T-helper 2 cell treated with Interferon-gamma antibody and Interleukin-4, amounts not matched to agents 5 μg/mL and 100 μg/mL, for 36 hours (primary cell): ENCODE measurements around the gene SYT9.

Experiments used
- DNase-seq: peaks from one replicate; pipeline ENCODE4 v3.0.0; 2021; ENCODE audit warnings: low spot score
- H3K27ac Mint-ChIP-seq: one replicate; pipeline ENCODE4 v1.8.0; 2021; ENCODE audit warnings: mild to moderate bottlenecking, mixed read lengths
- H3K27me3 Mint-ChIP-seq: one replicate; pipeline ENCODE4 v1.8.0; 2021; ENCODE audit warnings: low read depth, mixed read lengths
- H3K36me3 Mint-ChIP-seq: one replicate; pipeline ENCODE4 v1.8.0; 2021; ENCODE audit warnings: low read depth, mixed read lengths
- H3K4me1 Mint-ChIP-seq: one replicate; pipeline ENCODE4 v1.8.0; 2021; ENCODE audit warnings: low read depth, mixed read lengths
- H3K4me3 Mint-ChIP-seq: one replicate; pipeline ENCODE4 v1.8.0; 2022; ENCODE audit warnings: mild to moderate bottlenecking, moderate library complexity, mixed read lengths
- H3K9me3 Mint-ChIP-seq: one replicate; pipeline ENCODE4 v1.8.0; 2021; ENCODE audit warnings: mixed read lengths

SYT9 gene

DNA sequence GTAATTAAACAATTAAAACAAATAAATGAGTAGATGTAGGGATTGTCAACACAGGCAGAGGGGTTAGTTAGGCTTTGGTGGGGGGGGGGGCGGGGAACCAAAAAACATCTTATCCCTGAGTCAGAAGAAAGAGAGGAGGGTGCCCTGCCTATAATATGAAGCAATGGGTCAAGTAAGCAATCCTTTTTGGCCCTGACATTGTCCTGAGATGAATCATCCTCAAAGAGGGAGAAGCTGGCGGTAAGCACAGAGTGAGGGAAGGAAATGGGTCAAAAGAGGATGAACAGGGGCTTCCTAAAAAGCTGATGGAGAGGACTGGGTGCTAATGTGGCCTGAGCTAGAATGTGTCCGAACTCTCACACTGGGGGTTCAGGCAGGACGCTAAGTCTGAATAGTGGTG, 238.3 kb downstream of the SYT9 start:
- DNase-seq = no peak
- Mint-ChIP-seq H3K36me3 (no peaks in the 10 kb centered on the region), H3K27ac (no peak overlapping the region), H3K9me3 (no peaks in the 10 kb centered on the region), H3K4me1 (no peaks in the 10 kb centered on the region), H3K27me3 (peaks cover 2% of the 10 kb centered on the region), H3K4me3 (no peak overlapping the region)

- peaks cover 2% of the 10 kb centered on the region for H3K27me3 Mint-ChIP-seq
- no peak overlapping the region for H3K27ac Mint-ChIP-seq
- no peak for DNase-seq
Measured at GRCh38 chr11:7490535-7490934, 238.8 kb downstream of the SYT9 start.

DNA sequence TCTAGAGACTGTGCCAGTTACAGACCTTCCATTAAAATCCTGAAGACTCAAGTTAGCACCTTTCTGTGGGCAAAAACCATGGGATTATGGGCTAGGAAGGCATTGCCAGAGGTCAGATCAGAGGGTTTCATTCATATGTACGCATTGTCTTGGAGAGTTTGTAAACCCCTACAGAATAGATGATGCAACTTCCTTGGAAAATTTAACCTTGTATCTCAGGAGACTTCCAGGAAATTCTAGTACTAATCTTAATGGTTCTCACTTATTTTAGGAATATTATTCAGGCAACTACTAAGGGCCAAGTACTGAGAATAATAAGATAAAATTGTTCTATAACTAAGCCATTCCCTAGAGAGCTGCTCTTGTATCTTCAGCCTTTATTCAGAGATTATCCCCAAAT, 240.5 kb downstream of the SYT9 start:
- no peaks in the 10 kb centered on the region for H3K9me3 Mint-ChIP-seq
- no peak overlapping the region for H3K27ac Mint-ChIP-seq
- peaks cover 2% of the 10 kb centered on the region for H3K27me3 Mint-ChIP-seq
- no peaks in the 10 kb centered on the region for H3K36me3 Mint-ChIP-seq
- peaks cover 3% of the 10 kb centered on the region for H3K4me1 Mint-ChIP-seq
- no peak overlapping the region for H3K4me3 Mint-ChIP-seq
- DNase-seq = no peak

More at GRCh38 chr11:7490535-7490934, 238.8 kb downstream of the SYT9 start:
- Mint-ChIP-seq H3K4me3 (no peak overlapping the region), H3K4me1 (no peaks in the 10 kb centered on the region), H3K36me3 (no peaks in the 10 kb centered on the region), H3K9me3 (no peaks in the 10 kb centered on the region)

- no peak for DNase-seq
- H3K36me3 Mint-ChIP-seq = no peaks in the 10 kb centered on the region
- H3K27ac Mint-ChIP-seq = no peak overlapping the region
- H3K27me3 Mint-ChIP-seq = peaks cover 5% of the 10 kb centered on the region
- H3K9me3 Mint-ChIP-seq = no peaks in the 10 kb centered on the region
- H3K4me1 Mint-ChIP-seq = peaks cover 3% of the 10 kb centered on the region
- H3K4me3 Mint-ChIP-seq = no peak overlapping the region
Measured at GRCh38 chr11:7493670-7494069, 242.0 kb downstream of the SYT9 start.

DNA sequence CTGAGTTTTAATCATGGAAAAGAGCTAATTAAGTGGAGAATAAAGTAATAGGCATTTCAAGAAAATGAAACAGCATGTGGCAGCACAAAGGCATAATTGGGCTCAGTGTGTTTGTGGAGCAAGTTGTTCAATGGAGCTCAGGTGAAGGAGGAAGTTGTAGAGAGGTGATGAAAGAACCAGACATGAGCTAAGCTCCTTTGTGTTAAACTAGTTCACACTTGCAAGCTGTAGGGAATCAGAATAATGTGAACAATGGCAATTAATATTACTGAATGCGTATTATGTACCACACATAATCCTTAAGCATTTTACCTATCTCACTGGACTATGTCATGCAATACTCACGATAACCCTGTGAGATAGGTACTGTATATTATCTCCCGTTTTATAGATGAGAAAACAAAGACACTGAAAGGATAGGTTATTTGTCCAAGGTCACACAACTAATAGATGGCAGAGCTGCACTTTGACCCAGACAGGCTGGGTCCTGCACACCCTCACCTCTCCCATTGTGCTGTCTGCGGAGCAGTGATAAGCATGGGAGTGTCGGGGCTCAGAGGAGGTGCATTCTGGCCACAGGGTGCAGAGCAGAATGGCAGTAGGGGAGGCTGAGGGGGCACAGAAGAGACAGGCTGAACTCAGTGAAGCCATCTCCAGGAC, 242.5 kb downstream of the SYT9 start:
- Mint-ChIP-seq H3K36me3 (no peaks in the 10 kb centered on the region), H3K27me3 (peaks cover 5% of the 10 kb centered on the region), H3K4me3 (no peak overlapping the region), H3K4me1 (peaks cover 3% of the 10 kb centered on the region), H3K27ac (no peak overlapping the region), H3K9me3 (no peaks in the 10 kb centered on the region)
- DNase-seq = no peak

DNA sequence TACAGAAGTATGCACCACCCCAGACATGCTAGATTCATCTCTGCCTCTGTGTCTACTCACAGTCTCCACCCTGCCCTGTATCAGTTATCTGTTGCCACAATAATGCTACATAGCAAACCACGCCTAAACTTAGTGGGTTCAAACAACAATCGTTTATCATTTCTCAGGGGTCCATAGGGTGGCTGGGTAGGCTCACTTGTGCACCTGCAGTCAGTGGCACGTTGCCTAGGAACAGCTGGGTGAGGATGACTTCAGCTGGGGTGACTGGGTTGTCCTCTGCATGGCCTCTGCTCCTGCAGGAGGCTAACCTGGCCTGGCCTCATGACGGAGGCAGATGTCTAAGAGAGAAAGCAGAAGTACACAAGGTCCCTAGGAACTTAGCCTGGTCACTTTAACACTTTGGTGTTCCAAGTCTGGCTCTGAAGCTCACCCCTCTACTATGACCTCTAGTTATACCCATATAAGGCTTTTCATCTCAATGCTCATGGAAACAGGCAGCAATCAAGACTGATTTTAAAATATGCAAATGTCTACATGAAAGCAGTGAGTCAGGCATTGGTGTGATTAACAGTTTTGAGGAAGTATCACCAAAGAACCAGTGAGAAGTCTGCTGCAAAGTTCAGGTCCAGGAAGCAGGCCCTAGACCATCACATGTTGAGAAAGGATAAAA, 244.3 kb downstream of the SYT9 start:
- H3K9me3 Mint-ChIP-seq = no peaks in the 10 kb centered on the region
- peaks cover 2% of the 10 kb centered on the region for H3K27me3 Mint-ChIP-seq
- H3K4me1 Mint-ChIP-seq = peaks cover 3% of the 10 kb centered on the region
- no peak overlapping the region for H3K4me3 Mint-ChIP-seq
- H3K36me3 Mint-ChIP-seq = no peaks in the 10 kb centered on the region
- DNase-seq = no peak
- no peak overlapping the region for H3K27ac Mint-ChIP-seq

DNA sequence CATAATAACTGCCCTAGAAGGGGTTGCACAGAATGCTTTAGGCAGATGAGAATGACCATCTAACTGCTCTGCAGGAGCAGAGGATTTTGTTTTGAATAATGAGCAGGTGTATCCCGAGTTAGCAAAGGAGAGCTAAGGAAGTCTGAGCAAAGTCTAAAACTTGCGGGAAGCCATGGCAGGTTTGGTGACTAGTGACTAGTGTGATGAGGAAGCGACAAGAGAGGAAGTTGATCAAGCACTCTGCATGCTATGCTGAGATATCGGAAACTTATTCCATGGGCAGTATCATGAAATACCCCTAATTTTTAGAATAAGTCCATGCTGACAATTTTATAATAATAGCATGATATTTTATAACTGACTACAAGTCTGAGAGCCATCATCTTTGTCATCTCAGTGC, 246.5 kb downstream of the SYT9 start:
- Mint-ChIP-seq H3K9me3 (no peaks in the 10 kb centered on the region), H3K4me1 (peaks cover 3% of the 10 kb centered on the region), H3K27me3 (peaks cover 2% of the 10 kb centered on the region), H3K36me3 (no peaks in the 10 kb centered on the region), H3K4me3 (no peak overlapping the region), H3K27ac (no peak overlapping the region)
- DNase-seq = no peak

DNA sequence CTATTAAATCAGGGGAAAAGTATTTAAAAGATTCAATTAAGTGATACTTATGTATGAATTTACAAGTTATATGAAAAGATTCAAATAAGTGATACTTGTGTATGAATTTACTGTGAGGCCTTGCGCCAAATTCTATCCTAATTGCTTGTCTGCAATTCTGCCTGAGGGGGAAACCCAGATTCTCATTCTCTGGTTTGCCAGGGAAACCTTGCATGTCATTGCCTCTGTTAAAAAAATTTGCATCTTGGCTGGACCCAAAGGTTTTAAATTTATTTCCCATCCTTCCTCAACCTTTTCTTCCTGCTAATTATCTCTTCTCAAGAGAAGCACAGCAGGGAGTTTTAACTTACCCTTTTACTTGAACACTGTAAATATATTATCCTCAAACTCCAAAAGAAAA, 247.4 kb downstream of the SYT9 start:
- Mint-ChIP-seq H3K4me3 (no peak overlapping the region), H3K27me3 (peaks cover 2% of the 10 kb centered on the region), H3K36me3 (no peaks in the 10 kb centered on the region), H3K27ac (no peak overlapping the region), H3K4me1 (peaks cover 3% of the 10 kb centered on the region), H3K9me3 (no peaks in the 10 kb centered on the region)
- no peak for DNase-seq

GRCh38 chr11:7500251-7500650, 248.5 kb downstream of the SYT9 start:
- no peaks in the 10 kb centered on the region for H3K36me3 Mint-ChIP-seq
- peaks cover 3% of the 10 kb centered on the region for H3K4me1 Mint-ChIP-seq
- DNase-seq = no peak
- no peak overlapping the region for H3K27ac Mint-ChIP-seq
- no peak overlapping the region for H3K4me3 Mint-ChIP-seq
- H3K9me3 Mint-ChIP-seq = no peaks in the 10 kb centered on the region
- H3K27me3 Mint-ChIP-seq = peaks cover 2% of the 10 kb centered on the region

GRCh38 chr11:7501251-7501650, 249.5 kb downstream of the SYT9 start:
- Mint-ChIP-seq H3K27me3 (peaks cover 2% of the 10 kb centered on the region), H3K4me3 (no peak overlapping the region), H3K36me3 (no peaks in the 10 kb centered on the region), H3K27ac (no peak overlapping the region), H3K9me3 (no peaks in the 10 kb centered on the region), H3K4me1 (peaks cover 3% of the 10 kb centered on the region)
- DNase-seq = no peak

DNA sequence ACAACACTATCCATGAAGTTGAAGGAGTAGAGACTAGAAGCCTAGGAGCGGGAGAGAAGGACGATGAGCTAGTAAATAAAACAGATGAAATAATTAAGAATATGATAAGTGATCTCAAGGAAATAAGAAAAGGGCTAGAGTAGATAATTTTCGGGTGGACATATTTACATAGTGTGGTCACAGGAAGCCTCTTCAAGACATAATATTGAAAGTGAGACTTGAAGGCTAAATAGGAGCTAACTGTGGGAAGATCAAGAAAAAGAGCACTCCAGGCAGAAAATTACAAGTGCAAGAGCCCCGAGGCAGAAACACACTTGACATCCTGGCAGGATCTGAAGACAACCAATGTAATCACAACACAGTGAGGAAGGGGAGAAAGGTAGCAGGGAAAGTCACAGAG, 250.2 kb downstream of the SYT9 start:
- no peak overlapping the region for H3K4me3 Mint-ChIP-seq
- no peak overlapping the region for H3K27ac Mint-ChIP-seq
- H3K36me3 Mint-ChIP-seq = no peaks in the 10 kb centered on the region
- H3K9me3 Mint-ChIP-seq = no peaks in the 10 kb centered on the region
- DNase-seq = no peak
- no peaks in the 10 kb centered on the region for H3K4me1 Mint-ChIP-seq
- peaks cover 2% of the 10 kb centered on the region for H3K27me3 Mint-ChIP-seq

DNA sequence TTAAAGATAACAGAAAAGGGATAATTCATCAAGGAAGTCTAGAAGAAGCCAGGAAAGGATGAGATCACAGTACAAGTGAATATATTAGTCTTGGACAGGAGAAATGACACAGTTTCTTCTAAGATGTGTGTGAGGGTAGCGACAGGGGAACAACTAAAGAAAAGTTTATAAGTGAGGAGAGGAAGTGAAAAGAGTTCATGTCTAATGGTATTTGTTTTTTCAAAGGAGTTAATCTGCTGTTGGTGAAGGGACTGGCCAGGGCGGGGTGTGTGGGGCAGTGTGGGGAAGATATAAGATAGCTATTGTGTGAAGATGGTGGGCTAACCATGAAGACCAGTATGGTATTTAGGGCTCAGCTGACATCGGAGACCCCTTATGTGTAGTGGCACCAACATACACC, 254.5 kb downstream of the SYT9 start:
- Mint-ChIP-seq H3K27ac (no peak overlapping the region), H3K4me3 (no peak overlapping the region), H3K27me3 (peaks cover 2% of the 10 kb centered on the region), H3K36me3 (no peaks in the 10 kb centered on the region), H3K4me1 (no peaks in the 10 kb centered on the region), H3K9me3 (no peaks in the 10 kb centered on the region)
- no peak for DNase-seq

GRCh38 chr11:7508087-7508486, 256.4 kb downstream of the SYT9 start:
- no peaks in the 10 kb centered on the region for H3K36me3 Mint-ChIP-seq
- H3K27me3 Mint-ChIP-seq = peaks cover 2% of the 10 kb centered on the region
- DNase-seq = no peak
- H3K9me3 Mint-ChIP-seq = no peaks in the 10 kb centered on the region
- no peak overlapping the region for H3K27ac Mint-ChIP-seq
- H3K4me1 Mint-ChIP-seq = peaks cover 3% of the 10 kb centered on the region
- H3K4me3 Mint-ChIP-seq = no peak overlapping the region

- Mint-ChIP-seq H3K4me1 (peaks cover 3% of the 10 kb centered on the region), H3K27ac (no peak overlapping the region), H3K27me3 (peaks cover 11% of the 10 kb centered on the region), H3K9me3 (no peaks in the 10 kb centered on the region), H3K4me3 (no peak overlapping the region), H3K36me3 (no peaks in the 10 kb centered on the region)
- DNase-seq = no peak
Measured at GRCh38 chr11:7509966-7510365, 258.3 kb downstream of the SYT9 start.

DNA sequence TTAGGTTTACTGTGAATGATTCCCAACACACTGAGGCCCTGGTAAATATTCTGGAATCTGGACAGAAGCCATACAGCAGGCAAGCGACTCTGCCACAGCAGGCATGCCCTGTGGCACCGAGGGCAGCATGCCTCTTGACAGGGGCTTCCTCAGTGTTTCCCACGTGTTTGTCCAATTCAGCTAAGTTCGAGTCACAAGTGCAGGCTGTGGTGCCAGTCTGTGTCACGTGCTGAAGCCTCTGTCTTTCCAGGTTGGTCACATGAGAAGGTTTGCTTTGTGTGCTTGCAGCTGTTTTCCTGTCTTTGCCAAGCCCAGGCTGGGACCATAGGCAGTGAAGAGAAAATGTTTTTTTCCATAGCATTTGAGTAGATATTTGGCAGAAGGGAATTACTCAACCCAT, 259.7 kb downstream of the SYT9 start:
- H3K9me3 Mint-ChIP-seq = no peaks in the 10 kb centered on the region
- H3K27me3 Mint-ChIP-seq = peaks cover 24% of the 10 kb centered on the region
- peaks cover 3% of the 10 kb centered on the region for H3K4me1 Mint-ChIP-seq
- H3K4me3 Mint-ChIP-seq = no peak overlapping the region
- no peak for DNase-seq
- no peaks in the 10 kb centered on the region for H3K36me3 Mint-ChIP-seq
- H3K27ac Mint-ChIP-seq = no peak overlapping the region
